Vagina (tissue), 2 donors: ENCODE data around the gene PHLDB1. TPM values are rescaled to one million over a fixed set of nuclear protein-coding genes. Genes with fewer than 3 reads are reported as not detected.
"Not testable (repeated sequence)": the region's sequence is repeated elsewhere in the genome, so short reads cannot be mapped to it uniquely, and the experiment has no call there.

Source experiments
- DNase-seq, 2 donors: peaks; one replicate each; pipeline ENCODE4 v3.0.0-alpha.2; 2017; ENCODE audit errors: extremely low spot score in 2 of 2
- H3K27ac ChIP-seq: fragments of 200-600 bp; sonication (generic); one replicate; pipeline ENCODE4 v1.5.1; 2019
- H3K27me3 ChIP-seq: fragments of 200-600 bp; sonication (generic); one replicate; pipeline ENCODE4 v1.5.1; 2019
- H3K36me3 ChIP-seq, 2 donors: fragments of 200-600 bp; sonication (generic); one replicate each; pipeline ENCODE4 v1.5.1; 2017 to 2019
- H3K4me1 ChIP-seq: fragments of 200-600 bp; sonication (generic); one replicate; pipeline ENCODE4 v1.5.1; 2019
- H3K4me3 ChIP-seq, 2 donors: fragments of 200-600 bp; sonication (generic); 1 replicate in 1 of 2; 2 replicates in 1 of 2; pipeline ENCODE4 v1.5.1; 2016 to 2019
- H3K9me3 ChIP-seq: fragments of 200-600 bp; sonication (generic); one replicate; pipeline ENCODE4 v1.5.1; 2019
- CTCF ChIP-seq, 3 experiments: fragments of 450-650 bp in 2 of 3; fragments of 200-600 bp in 1 of 3; sonication (generic) in 1 of 3; IDR thresholded peaks; one replicate each; pipeline ENCODE4 v1.5.1; 2017 to 2019; ENCODE audit warnings: antibody characterized with exemption in 3 of 3, mild to moderate bottlenecking in 2 of 3, moderate library complexity in 2 of 3
- POLR2A ChIP-seq, 2 donors: fragments of 450-650 bp; IDR thresholded peaks; one replicate each; pipeline ENCODE4 v1.6.1; 2017; ENCODE audit warnings: antibody characterized with exemption in 2 of 2, mild to moderate bottlenecking in 2 of 2, moderate library complexity in 2 of 2
- POLR2AphosphoS5 ChIP-seq, 2 donors: sonication (generic); formaldehyde crosslinking; IDR thresholded peaks; one replicate each; pipeline ENCODE4 v1.9.0; 2017; ENCODE audit warnings: antibody characterized with exemption in 2 of 2, mild to moderate bottlenecking in 2 of 2, low read depth in 1 of 2; ENCODE audit not compliant: insufficient read depth in 1 of 2
- intact Hi-C: fragments of 100-400 bp; cut with DNase I; formaldehyde crosslinking; loops from one replicate; pipeline ENCODE4 v1.15.1; 2023
- total RNA-seq: library from RNA; depleted of rRNA; stranded (reverse); fragments of >200 nt; gene quantifications from one replicate; pipeline ENCODE4 v1.2.3, GENCODE V29; 2016

The PHLDB1 gene
- total RNA-seq, 1 donor from 2014 or later = 119 TPM

GRCh38 chr11:118602331-118602730 is 5.1 kb upstream of the PHLDB1 start:
- Histone ChIP-seq H3K4me1 (peaks cover 50% of the 10 kb centered on the region), H3K36me3 (peaks cover 0 to 38% of the 10 kb centered on the region in 2 donors), H3K9me3 (no peaks in the 10 kb centered on the region), H3K27ac (peak overlapping the region; percentile 98), H3K4me3 (no peak overlapping the region), H3K27me3 (no peaks in the 10 kb centered on the region)
- TF ChIP-seq POLR2AphosphoS5 (IDR thresholded peaks at IDR 0.05; ENCODE audit: insufficient read depth in 1 of 2, low read depth in 1 of 2) = no peak
- no peak for TF ChIP-seq POLR2A (IDR thresholded peaks at IDR 0.05)
- no peak for TF ChIP-seq CTCF (IDR thresholded peaks at IDR 0.05)
- DNase-seq = no peak
- intact Hi-C loops = no loop called here

DNA sequence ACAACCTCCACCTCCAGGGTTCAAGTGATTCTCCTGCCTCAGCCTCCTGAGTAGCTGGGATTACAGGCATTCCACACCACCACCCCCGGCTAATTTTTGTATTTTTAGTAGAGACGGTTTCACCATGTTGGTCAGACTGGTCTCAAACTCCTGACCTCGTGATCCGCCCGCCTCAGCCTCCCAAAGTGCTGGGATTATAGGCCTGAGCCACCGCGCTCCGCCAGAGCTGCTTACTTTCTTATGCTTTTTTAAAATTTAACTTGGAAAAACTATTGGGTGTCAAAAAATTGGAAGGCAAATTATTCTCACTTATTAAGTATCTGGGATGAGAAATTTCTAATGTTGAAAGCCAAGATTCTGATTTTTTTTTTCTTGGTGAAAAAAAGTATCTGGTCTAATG is 3.7 kb upstream of the PHLDB1 start:
- intact Hi-C loops, H3K27me3 ChIP-seq, H3K9me3 ChIP-seq, H3K4me3 ChIP-seq, DNase-seq: not testable (repeated sequence)
- Histone ChIP-seq H3K36me3 (peaks cover 0 to 32% of the 10 kb centered on the region in 2 donors), H3K27ac (peak overlapping the region; percentile 98), H3K4me1 (peaks cover 57% of the 10 kb centered on the region)

DNA sequence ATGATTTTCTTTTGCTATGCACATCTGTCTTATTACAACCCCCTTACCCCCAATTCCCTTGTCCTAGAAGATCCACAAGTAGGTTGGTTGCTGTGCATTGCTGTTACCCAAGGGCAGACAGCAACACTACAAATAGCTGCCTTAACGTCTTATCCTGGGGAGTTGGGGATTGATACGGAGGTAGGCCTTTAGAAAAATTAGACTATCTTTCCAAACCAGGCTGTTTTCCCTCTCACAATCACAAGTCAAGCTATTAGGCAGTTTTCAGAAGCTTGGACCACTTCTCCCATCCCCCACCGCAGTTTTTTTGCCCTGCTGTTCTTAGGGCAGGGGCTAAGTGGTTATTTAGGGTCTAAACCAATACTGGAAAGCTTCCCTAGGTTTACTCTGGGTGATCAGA is 2.8 kb upstream of the PHLDB1 start:
- H3K9me3 ChIP-seq = no peaks in the 10 kb centered on the region
- no peak overlapping the region for H3K4me3 ChIP-seq
- intact Hi-C loops = no loop called here
- TF ChIP-seq CTCF (IDR thresholded peaks at IDR 0.05) (no peak), POLR2AphosphoS5 (IDR thresholded peaks at IDR 0.05; ENCODE audit: insufficient read depth in 1 of 2, low read depth in 1 of 2) (no peak), POLR2A (IDR thresholded peaks at IDR 0.05) (no peak)
- H3K27me3 ChIP-seq = no peaks in the 10 kb centered on the region
- no peak for DNase-seq
- H3K4me1 ChIP-seq = peaks cover 65% of the 10 kb centered on the region
- H3K27ac ChIP-seq = peak overlapping the region; percentile 98
- peaks cover 0 to 24% of the 10 kb centered on the region in 2 donors for H3K36me3 ChIP-seq

DNA sequence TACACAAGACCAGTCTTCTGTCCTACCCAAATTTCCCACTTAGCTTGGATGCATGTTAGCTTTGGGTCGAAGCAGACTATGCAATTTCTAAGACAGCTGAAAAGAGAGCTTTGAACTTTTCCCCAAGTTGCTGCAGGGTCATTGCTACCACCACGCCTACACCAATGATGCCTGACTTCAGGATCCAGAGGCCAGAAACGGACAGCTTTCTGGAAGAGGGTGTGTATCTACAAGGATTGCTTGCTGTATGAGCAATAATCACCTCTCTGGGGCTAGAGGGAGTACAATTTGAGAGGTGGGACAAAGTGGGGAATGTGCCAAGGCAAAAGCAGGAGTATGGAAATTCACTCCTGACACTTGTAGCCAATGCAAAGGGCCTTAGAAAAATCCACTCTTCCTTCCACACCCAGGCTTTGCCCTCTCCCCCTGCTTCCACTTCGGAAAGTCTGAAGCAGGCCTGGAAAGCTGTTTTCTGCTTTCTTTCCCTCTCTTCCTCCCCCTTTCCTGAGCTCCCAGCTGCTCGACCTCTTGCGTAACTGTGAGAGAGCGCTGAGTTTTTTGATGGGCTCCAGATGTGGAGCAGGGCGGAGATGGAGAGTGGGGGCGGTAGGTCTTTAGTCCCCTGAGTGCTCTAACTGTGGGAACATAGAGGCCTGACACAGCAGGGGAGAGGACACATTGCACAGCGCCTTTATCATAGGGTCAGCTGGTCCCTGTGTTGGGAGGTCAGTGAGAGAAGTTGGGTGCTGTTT is 2.1 kb upstream of the PHLDB1 start:
- DNase-seq = peak in 1 of 2 donors; percentile 98
- H3K9me3 ChIP-seq = no peaks in the 10 kb centered on the region
- TF ChIP-seq POLR2AphosphoS5 (IDR thresholded peaks at IDR 0.05; ENCODE audit: insufficient read depth in 1 of 2, low read depth in 1 of 2) = peak; percentile 80 to 92
- no peak for TF ChIP-seq CTCF (IDR thresholded peaks at IDR 0.05)
- peak in 1 of 2 donors; percentile 36 for TF ChIP-seq POLR2A (IDR thresholded peaks at IDR 0.05)
- peaks cover 0 to 17% of the 10 kb centered on the region in 2 donors for H3K36me3 ChIP-seq
- H3K27me3 ChIP-seq = no peaks in the 10 kb centered on the region
- peak overlapping the region; percentile 98 for H3K27ac ChIP-seq
- H3K4me3 ChIP-seq = no peak overlapping the region
- intact Hi-C loops = no loop called here
- peaks cover 73% of the 10 kb centered on the region for H3K4me1 ChIP-seq

DNA sequence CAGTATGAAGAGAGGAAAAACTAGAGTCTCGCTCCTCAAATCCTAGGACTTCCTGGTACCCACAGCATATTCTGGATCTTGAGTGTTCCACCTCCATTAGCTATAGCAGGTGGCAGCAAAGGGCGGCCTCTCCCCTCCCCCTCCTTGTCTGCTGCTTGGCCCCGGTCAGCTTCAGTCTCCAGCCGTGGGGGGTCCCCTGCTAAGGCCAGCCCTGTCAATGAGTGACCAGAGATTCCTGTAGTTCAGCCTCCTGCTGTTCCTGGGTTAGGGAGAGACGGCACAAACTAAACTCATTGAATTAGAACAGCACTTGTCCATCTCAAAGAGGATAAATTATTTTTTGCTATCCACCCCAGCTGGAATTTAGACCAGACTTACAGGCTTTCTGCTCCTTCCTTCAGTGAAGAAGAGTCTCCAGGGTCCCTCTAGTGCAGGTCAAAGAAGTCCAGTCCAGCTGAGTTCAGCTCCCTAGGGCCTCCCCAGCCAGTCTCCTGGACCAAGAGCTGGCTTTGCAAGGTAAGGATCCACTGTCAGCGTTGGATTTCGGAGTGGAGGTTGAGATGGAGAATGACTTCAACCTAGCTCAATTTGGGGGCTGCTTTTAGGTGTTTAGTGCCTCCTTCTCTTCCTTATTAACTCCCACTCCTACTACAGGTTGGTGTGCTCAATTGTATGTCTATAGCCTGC is 1.1 kb upstream of the PHLDB1 start:
- intact Hi-C loops = no loop called here
- no peak for TF ChIP-seq POLR2A (IDR thresholded peaks at IDR 0.05)
- no peak for TF ChIP-seq CTCF (IDR thresholded peaks at IDR 0.05)
- Histone ChIP-seq H3K27me3 (no peaks in the 10 kb centered on the region), H3K27ac (peak overlapping the region; percentile 98), H3K4me3 (no peak overlapping the region), H3K36me3 (peaks cover 0 to 7% of the 10 kb centered on the region in 2 donors), H3K9me3 (no peaks in the 10 kb centered on the region), H3K4me1 (peaks cover 82% of the 10 kb centered on the region)
- DNase-seq = no peak
